Measurements from ENCODE around the gene SPTB.

- TF ChIP-seq CTCF (IDR thresholded peaks at IDR 0.05; ENCODE audit: low read depth, low read length), result no peak
- TF ChIP-seq POLR2A (IDR thresholded peaks at IDR 0.05; ENCODE audit: extremely low read depth, insufficient read length), result no peak
These were observed 161.8 kb downstream of the SPTB start for GRCh38 chr14:64717870-64718269.
